H1 (cell line): ENCODE data around the gene ITGA5. TPM values are rescaled to one million over a fixed set of nuclear protein-coding genes. Genes with fewer than 3 reads are reported as not detected.

Experiments
- BRCA1 ChIP-seq: IDR thresholded peaks from 2 replicates; pipeline ENCODE4 v1.6.1; 2012; ENCODE audit warnings: low read depth, low read length, improper control_type of control experiment
- polyA plus RNA-seq, 7 experiments: library from polyadenylated mRNA; depleted of rRNA in 3 of 7; stranded (reverse) in 5 of 7; unstranded in 2 of 7; fragments of >200 nt in 5 of 7; fragments of 200-250 nt in 2 of 7; gene quantifications; 1 replicate in 5 of 7; 2 replicates in 1 of 7; 4 replicates in 1 of 7; pipeline versions ENCODE4 v1.2.1 to v1.2.3, GENCODE V29; 2011 to 2013; ENCODE audit warnings: missing spikeins in 2 of 7, mixed read lengths in 2 of 7
- total RNA-seq: library from RNA; stranded (reverse); fragmentation: NEBNext Ultra II Directional; extraction: Animal tissue kit (Norgen Biotek cat#: 25700); gene quantifications from 2 replicates; pipeline ENCODE4 v1.2.1, GENCODE V29; 2021

Gene ITGA5
- total and polyA plus RNA-seq, 2 of the 8 experiments (the other 6 are each of a cell fraction or from before 2014, with no cell fraction given), result 11.6 to 19.4 TPM

DNA sequence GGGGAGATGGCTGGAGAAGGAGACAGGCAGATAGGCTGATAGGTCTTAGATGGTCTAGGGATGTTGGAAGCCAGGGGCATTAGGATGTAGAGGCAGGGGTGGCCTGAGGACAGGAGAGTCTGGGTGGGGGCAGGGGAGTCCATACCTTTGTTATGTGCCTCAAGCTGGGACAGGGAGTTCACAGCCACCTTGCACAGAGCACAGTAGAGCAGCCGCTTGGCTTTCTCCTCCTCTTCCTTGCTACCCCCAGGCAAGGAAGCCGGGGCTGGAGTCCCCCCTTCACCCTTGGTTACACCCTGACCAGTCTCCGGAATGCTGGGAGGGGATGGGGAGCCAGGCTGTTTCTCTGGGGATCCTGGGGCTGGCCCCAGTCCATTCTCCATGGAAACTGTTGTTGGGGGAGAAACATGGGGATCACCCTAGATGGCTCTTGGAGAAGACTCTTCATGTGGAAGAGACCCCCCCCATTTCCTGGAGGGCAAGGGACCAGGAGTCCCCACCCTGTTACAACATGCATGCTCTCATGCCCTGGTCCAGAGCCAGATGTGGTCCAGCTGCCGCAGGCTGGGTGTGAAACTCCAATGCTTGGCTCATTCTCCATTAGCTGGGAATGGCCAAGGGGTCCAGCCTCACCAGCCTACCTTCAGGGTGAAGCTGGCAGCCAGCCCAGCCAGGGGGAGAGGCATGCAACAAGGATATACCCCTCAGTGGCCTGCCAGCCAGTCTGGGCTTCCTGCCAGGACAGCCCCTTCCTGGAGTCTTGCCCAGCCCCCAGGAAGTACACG lies 47.5 kb downstream of the ITGA5 start (continued):
- TF ChIP-seq BRCA1, result no peak
- TF ChIP-seq, all 59 proteins: peak for 0
